Choroid plexus epithelial cell (primary cell): ENCODE data around the gene EFCAB13.

Experiments used
- DNase-seq: peaks from one replicate; pipeline ENCODE4 v3.0.0-alpha.2; 2010; ENCODE audit warnings: low read depth
- H3K4me3 ChIP-seq: 2 replicates; pipeline ENCODE4 v1.5.1; 2011; ENCODE audit warnings: low read depth, mild to moderate bottlenecking, control low read depth, low read length, moderate library complexity
- TF ChIP-seq, protein P1 (sequence below): conservative IDR thresholded peaks from 2 replicates; pipeline ENCODE4 v1.5.1; 2011; ENCODE audit warnings: low read depth, mild to moderate bottlenecking, control low read depth, inconsistent platforms, low read length, moderate library complexity

Gene EFCAB13

DNA sequence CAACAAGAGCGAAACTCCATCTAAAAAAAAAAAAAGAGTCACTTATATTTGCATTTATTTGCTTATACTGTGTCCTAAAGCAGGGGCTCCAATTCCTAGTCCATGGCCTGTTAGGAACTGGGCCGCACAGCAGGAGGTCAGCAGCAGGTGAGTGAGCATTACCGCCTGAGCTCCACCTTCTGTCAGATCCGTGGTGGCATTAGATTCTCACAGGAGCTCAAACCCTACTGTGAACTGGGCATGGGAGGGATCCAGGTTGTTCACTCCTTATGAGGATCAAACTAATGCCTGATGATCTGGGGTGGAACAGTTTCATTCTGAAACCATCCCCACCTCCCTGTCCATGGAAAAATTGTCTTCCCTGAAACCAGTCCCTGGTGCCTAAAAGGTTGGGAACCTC is 45.2 kb upstream of the EFCAB13 start:
- DNase-seq, result no peak
- no peak overlapping the region for H3K4me3 ChIP-seq
- TF ChIP-seq, protein P1, sequence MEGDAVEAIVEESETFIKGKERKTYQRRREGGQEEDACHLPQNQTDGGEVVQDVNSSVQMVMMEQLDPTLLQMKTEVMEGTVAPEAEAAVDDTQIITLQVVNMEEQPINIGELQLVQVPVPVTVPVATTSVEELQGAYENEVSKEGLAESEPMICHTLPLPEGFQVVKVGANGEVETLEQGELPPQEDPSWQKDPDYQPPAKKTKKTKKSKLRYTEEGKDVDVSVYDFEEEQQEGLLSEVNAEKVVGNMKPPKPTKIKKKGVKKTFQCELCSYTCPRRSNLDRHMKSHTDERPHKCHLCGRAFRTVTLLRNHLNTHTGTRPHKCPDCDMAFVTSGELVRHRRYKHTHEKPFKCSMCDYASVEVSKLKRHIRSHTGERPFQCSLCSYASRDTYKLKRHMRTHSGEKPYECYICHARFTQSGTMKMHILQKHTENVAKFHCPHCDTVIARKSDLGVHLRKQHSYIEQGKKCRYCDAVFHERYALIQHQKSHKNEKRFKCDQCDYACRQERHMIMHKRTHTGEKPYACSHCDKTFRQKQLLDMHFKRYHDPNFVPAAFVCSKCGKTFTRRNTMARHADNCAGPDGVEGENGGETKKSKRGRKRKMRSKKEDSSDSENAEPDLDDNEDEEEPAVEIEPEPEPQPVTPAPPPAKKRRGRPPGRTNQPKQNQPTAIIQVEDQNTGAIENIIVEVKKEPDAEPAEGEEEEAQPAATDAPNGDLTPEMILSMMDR, result no peak

DNA sequence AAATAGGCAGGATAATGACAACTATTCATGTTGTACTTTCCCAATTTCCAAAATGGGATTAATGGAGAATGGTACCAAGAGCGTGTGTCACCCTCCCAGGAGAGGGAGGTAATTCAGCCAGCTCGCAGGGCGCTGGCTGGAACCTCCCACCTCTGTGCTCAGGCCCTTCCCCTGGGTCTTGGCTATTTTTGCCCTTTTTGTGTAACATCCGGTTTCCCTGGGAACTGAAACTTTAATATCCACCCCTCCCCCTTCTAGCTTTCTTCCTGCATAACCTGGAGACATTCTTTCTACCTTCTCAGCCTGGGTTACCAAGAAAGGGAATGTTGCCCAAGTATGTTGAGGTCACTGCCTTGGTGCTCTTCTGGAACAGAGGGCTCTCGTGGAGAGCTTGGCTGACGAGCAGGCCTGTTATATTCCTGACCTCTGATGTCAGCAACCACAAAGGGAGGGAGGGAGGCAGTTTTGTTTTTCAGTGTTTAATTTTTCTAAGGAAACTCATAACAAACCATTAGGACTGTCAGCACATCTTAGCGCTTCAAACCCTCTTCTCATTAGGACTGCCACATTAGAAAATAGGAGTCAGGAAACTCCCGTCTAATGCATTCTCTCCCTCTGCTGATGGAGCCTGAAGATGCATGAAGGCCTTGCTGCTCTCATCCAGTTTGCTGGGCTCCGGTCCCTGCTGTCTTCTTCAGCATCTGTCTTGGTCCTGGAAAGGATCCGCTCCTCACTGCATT is 44.5 kb upstream of the EFCAB13 start:
- TF ChIP-seq, protein P1, result peak; percentile 50
- no peak overlapping the region for H3K4me3 ChIP-seq
- peak; percentile 99 for DNase-seq

DNA sequence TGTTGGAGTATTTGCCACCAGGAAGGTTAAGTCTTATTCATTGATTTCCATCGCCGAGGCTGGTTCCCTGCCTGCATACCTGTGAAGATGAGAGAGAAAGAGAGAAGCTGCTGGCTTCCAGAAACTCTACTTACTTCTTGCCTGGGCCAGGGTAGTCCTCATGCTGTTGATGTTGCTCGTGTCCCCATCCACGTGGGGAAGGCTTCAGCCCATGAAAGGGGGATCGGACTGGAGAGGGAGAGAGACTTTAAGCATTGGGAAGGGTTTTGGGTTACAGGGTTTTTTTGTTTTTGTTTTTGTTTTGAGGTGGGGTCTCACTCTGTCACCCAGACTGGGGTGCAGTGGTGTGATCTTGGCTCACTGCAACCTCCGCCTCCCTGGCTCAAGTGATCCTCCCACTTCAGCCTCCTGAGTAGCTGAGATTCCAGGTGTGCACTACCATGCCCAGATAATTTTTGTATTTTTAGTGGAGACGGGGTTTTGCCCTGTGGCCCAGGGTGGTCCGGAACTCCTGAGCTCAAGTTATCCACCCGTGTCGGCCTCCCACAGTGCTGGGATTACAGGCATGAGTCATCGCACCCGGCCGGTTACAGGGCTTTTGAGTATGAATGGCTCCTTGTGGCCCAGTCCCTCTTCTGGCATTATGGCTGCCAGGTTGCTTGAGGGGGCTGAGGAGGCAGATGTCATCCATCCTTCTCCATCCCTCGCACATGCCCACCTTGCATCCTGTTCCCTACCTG is 43.5 kb upstream of the EFCAB13 start:
- TF ChIP-seq, protein P1, result no peak
- H3K4me3 ChIP-seq, result no peak overlapping the region
- peak; percentile 73 for DNase-seq

DNA sequence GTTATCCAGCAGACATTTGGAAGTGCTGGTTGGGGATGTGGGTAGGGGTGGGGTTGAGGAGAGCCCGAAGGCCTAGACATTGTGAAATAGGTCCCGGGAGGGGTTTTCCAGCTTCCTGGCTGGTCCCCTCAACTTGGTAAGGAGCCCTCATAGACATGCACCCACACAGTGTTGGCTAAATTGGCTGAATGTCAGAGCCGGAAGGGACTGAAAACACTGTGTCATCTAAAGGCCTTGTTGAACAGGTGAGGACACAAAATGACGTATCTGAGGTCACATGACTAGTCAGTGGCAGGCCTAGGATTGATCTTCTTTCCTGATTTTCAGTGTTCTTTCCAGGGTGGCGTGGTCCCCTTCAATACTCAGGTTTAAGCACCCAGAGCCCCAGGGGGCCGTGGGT is 42.5 kb upstream of the EFCAB13 start:
- DNase-seq, result no peak
- H3K4me3 ChIP-seq, result no peak overlapping the region
- TF ChIP-seq, protein P1, result no peak

DNA sequence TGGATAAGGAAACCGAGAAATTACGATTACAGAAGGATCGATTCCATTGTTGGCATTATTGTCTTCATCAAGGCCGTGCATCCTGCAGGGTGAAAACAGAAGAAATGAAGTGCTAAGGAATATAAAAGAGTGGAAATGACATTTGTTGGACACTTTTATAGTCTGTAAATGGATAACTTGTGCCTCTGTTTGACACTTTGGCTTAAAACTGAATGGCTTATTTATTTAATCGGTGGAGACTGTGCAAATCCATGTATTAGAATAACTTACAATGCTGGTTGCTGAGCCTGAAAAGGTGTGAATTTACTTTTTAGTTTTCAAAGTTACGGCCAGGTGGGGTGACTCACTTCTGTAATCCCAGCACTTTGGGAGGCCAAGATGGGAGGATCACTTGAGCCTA is 38.8 kb upstream of the EFCAB13 start:
- DNase-seq, result no peak
- H3K4me3 ChIP-seq, result no peak overlapping the region
- TF ChIP-seq, protein P1, result no peak

DNA sequence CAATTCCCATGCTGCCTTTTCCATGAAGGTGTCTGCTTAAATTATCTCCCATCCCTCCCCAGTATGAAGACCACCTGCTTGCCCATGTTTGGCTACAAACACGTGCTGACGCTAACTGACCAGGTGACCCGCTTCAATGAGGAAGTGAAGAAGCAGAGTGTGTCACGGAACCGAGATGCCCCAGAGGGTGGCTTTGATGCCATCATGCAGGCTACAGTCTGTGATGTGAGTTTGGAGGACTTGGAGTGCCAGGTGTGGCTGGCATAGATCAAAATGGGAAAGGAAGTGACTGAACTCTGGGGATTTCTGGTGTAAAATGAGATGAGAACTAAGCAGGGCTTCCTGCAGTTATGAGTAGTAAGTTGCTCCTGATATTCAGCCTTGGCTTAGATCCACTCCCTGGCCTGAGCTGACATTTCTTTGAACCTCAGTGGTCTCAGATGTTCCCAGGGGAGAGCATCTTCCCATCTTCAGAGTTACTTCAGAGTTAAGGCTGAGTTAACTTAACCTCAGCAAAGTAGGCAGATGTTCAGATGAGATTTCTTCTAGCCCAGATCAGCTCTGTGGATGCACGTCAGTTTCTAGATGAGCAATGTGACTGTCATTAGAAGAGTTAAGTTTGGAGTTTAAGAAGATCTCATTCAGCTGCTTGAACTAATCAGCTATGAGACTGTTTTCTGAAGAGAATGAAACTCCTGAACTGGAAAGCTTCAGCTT is 37.4 kb upstream of the EFCAB13 start:
- DNase-seq, result peak; percentile 73
- H3K4me3 ChIP-seq, result no peak overlapping the region
- TF ChIP-seq, protein P1, result no peak
